ENCODE data around the gene TOPAZ1. TPM values are rescaled to one million over a fixed set of nuclear protein-coding genes. Genes with fewer than 3 reads are reported as not detected.
A peak's percentile ranks its signal among the peaks of the same experiment; 100 is the strongest.

Gene TOPAZ1
- total RNA-seq, 1 donor from 2014 or later = not detected

GRCh38 chr3:44242721-44243120 lies 1.0 kb downstream of the TOPAZ1 start:
- DNase-seq (ENCODE audit: low read depth in 2 of 2) = no peak

DNA sequence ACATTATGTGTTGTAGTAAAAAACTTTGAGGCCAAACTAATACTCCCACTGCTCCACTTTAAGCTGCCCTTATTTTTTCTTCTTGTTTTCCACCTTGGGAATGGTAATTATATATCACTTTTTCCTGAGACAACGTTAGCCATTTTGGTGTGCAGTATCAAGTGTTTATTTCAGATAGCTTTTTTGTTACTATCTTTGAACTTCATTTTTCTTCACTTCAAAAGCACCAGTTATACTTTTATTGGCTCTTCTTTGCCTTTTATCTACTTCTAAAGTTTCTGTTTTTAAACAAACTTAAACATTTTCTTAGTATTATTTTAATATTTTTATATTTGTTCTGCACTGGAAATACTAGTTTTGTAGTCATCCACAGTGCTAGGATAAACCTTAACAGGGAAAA lies 6.5 kb downstream of the TOPAZ1 start:
- peak in 1 of 2 donors; percentile 3 for DNase-seq (ENCODE audit: low read depth in 2 of 2)

GRCh38 chr3:44252332-44252959 lies 10.8 kb downstream of the TOPAZ1 start:
- peak; percentile 72 to 77 for DNase-seq (ENCODE audit: low read depth in 2 of 2)

DNA sequence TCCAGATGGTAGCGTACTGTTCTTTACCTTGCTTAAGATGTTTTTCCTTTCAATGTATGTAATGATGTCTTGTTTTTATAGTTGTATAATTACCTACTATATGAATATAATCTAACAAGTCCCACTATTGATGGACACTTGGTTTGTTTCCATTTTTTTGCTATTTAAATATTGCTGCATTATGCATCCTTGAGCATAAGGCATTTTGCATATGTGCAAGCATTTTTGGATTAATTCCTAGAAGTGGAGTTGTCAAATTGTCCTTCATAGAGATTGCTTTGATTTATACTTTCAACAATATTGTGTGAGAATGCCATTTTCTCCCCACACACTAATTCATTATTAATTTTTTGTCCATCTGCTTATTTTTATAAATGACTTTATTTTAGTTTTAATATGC lies 17.7 kb downstream of the TOPAZ1 start:
- DNase-seq (ENCODE audit: low read depth in 2 of 2) = no peak

DNA sequence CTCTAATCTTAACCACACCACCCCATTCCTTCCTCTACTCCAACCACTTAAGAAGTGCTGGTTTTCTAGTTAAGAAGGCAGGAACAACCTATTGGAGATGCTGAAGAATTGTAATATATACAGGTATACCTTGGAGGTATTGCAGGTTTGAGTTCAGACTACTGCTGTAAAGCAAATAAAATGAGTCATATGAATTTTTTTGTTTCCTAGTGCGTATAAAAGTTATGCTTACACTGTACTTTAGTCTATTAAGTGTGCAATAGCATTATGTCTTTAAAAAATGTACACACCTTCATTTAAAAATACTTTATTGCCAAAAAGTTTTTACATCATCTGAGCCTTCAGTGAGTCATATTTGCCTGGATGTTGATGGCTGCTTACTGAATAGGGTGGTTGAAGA lies 22.5 kb downstream of the TOPAZ1 start:
- DNase-seq (ENCODE audit: low read depth in 2 of 2) = no peak

GRCh38 chr3:44265815-44266214 lies 24.1 kb downstream of the TOPAZ1 start:
- no peak for DNase-seq (ENCODE audit: low read depth in 2 of 2)

DNA sequence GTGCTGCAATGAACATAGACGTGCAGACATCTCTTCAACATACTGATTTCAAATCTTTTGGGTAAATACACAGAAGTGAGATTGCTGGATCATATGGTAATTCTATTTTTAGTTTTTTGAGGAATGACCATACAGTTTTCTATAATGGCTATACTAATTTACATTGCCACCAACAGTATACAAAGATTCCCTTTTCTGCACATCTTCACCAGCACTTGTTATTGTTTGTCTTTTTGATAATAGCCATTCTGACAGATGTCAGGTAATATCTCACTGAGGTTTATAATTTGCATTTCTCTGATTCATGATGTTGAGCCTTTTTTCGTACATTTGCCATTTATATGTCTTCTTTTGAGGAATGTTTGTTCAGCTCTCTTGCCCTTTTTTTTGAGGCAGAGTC lies 30.5 kb downstream of the TOPAZ1 start:
- DNase-seq (ENCODE audit: low read depth in 2 of 2) = no peak

GRCh38 chr3:44277925-44278324 lies 36.2 kb downstream of the TOPAZ1 start:
- no peak for DNase-seq (ENCODE audit: low read depth in 2 of 2)

DNA sequence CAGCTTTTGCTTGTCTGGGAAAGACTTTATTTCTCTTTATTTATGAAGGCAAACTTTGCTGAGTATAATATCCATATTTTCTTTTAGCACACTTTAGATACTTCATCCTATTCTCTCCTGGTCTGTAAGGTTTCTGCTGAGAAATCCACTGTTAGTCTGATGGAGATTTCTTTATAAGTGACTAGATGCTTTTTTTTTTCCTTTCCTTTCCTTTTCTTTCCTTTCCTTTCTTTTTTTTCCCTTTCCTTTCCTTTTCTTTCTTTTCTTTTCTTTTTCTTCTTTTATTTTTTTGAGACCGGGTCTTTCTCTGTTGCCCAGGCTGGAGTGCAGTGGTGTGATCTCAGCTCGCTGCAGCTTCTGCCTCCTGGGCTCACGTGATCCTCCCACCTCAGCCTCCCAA lies 38.4 kb downstream of the TOPAZ1 start:
- DNase-seq (ENCODE audit: low read depth in 2 of 2) = no peak

GRCh38 chr3:44280631-44281030 lies 38.9 kb downstream of the TOPAZ1 start:
- DNase-seq (ENCODE audit: low read depth in 2 of 2) = no peak

GRCh38 chr3:44284949-44285348 lies 43.3 kb downstream of the TOPAZ1 start:
- no peak for DNase-seq (ENCODE audit: low read depth in 2 of 2)

DNA sequence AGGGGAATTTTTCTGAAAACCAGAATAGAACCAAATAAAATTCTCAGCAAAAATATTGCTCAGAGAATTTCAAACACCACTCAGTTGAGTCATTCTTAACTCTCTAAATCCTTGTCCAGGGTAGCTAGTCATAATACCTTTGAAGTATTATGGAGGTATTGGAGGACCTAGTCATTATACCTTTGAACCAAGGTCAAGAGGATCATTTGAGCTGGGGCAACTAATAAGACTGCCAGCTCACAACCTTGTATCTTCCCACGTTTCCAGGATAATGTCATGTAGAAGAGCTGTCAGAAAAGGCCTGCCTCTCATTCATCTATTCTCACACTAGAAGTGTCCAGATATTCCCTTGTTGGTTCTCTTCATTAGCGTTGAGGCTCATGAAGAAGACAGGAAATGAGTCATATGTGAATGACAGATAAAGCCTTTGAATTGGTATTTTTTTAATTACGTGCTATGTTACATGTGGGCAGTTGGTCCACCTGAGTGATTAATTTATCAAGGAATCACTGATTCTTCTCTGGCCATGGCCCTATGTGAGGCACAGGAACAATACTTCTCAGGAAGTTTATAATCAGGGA lies 48.3 kb downstream of the TOPAZ1 start:
- no peak for DNase-seq (ENCODE audit: low read depth in 2 of 2)

DNA sequence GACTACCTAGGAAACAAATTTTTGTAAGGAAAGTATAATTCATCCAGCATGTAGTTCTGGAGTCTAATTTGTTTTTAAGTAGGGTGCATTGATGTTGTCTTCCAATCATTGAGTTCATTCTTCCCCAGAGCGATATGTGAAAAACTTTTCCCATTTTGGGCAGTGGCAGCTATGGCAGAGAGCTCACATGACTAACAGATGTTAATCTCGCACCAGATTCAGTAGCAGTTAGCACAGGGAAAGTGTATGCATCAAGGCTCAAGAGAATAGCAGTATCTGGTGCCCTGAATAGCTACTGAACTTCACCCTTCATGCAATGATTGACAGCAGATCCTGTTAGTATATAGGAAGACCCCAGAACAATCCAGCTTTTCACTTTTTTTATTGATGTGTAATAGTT lies 50.6 kb downstream of the TOPAZ1 start:
- no peak for DNase-seq (ENCODE audit: low read depth in 2 of 2)

DNA sequence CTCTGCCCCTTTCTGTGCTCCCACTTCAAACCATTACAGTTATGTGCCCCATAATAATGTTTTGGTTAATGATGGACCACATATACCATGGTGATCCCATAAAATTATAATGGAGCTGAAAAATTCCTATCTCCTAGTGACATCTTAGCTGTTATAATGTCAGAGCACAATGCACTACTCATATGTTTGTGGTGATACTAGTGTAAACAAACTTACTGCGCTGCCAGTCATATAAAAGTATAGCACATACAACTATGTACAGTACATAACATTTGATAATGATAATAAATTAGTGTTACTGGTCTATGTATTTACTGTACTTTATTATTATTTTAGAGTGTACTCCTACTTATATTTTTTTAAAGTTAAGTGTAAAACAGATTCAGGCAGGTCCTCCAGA lies 51.3 kb downstream of the TOPAZ1 start:
- no peak for DNase-seq (ENCODE audit: low read depth in 2 of 2)

GRCh38 chr3:44297255-44297654 lies 55.6 kb downstream of the TOPAZ1 start:
- DNase-seq (ENCODE audit: low read depth in 2 of 2) = no peak

DNA sequence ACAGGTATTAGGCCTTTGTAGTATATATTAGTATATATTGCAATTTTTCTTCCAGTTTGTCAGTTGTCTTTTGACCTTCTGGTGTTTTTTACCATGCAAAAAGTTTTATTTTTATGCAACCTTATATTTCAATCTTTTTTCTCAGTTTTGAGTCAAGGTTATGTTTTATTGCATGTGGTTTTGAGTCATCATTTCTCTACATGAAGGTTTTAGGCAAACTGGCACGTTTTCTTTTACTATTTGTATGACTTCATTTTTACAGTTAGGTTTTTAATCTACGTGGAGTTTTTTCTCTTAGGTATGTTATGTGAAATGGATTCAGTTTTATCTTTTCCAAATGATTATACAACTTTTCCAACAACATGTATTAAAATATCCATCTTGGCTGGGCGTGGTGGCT lies 60.1 kb downstream of the TOPAZ1 start:
- no peak for DNase-seq (ENCODE audit: low read depth in 2 of 2)

GRCh38 chr3:44309500-44309899 lies 67.8 kb downstream of the TOPAZ1 start:
- no peak for DNase-seq (ENCODE audit: low read depth in 2 of 2)

DNA sequence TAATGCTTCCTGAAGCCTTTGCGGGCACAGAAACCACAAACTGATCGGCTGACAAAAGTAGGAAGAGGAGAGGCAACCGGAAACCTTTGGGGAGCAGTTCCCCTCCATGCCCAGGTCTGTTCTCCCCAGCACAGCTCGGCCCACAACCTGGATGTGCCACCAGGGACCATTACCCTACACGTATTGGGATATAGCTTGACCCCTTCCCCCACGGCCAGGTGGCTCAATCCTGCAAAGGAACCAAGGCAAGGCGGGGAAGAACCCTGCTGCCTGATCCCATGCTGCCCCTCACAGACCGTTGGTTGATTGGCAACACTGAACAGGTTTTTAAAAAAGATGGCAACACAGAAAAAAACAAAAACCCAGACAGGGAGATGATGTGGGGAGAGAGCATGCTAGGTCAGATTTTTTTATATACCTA lies 77.2 kb downstream of the TOPAZ1 start:
- peak in 1 of 2 donors; percentile 1 for DNase-seq (ENCODE audit: low read depth in 2 of 2)

- no peak for DNase-seq (ENCODE audit: low read depth in 2 of 2)
Observed at GRCh38 chr3:44321335-44321734, 79.6 kb downstream of the TOPAZ1 start.

DNA sequence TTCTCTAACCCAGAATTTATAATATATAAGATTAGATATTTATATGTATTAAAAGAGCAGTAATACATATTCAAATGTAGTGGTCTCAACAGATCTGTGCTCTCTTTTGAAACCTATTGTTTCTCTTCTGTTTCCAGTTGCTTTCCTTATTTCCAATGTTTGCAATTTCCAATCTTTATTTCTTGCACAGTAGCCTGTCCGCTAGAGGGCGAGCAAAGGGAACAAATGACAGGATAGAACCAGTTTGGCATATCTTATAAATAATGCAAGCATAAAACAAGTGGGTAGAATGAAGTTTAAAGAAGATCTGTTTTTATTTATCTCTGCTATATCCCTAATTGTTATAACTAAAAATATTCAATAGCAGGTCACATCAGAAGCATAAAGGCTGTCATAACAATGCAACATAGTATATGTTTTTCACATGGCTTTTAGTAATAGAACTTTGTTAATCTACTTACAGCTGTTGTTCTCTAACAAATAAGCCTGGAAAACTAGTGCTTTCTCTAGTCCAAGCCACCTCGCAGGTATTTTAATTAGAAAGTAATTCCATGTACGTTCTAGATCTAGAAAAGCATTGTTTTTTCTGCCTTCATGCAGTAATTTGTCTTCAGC lies 81.8 kb downstream of the TOPAZ1 start:
- DNase-seq (ENCODE audit: low read depth in 2 of 2) = peak; percentile 70 to 83

GRCh38 chr3:44324584-44324983 lies 82.9 kb downstream of the TOPAZ1 start:
- DNase-seq (ENCODE audit: low read depth in 2 of 2) = no peak

- peak; percentile 32 to 35 for DNase-seq (ENCODE audit: low read depth in 2 of 2)
Observed at GRCh38 chr3:44326019-44326418, 84.3 kb downstream of the TOPAZ1 start.

DNA sequence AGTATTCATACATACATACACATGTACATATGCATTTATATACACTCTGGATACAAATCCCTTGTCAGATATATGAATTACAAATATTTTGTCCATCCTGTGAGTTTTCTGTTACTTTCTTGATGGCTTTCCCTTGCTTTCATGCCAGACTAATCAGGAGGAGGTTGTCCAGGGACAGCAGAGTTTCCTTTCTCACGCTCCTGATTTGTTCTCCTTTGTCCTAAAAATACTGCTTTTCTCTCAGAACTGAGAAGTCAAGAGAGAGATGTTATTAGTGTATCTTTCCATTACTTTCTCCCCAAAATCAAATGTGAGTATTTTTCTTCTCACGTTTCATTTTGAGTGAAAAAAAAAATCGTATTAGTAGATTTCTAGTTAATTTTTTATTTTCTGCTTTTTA lies 84.8 kb downstream of the TOPAZ1 start:
- DNase-seq (ENCODE audit: low read depth in 2 of 2) = no peak

Data from lung microvascular endothelial cell (primary cell).